H1 (cell line): ENCODE results near the gene MAP7. TPM values are rescaled to one million over a fixed set of nuclear protein-coding genes. Genes with fewer than 3 reads are reported as not detected.

Experiments
- CTCF ChIA-PET: fragments of 300-600 bp; sonication (Branson Sonifier 250); formaldehyde crosslinking; loops from one replicate; lab custom pipeline; 2021; ENCODE audit not compliant: partially characterized antibody; lab: Charles Lee
- POLR2A ChIA-PET: fragments of 300-600 bp; sonication (Branson Sonifier 250); formaldehyde crosslinking; loops from one replicate; lab custom pipeline; 2021; ENCODE audit warnings: inconsistent platforms; ENCODE audit not compliant: partially characterized antibody; lab: Charles Lee
- DNase-seq, 2 experiments: peaks; one replicate each; pipeline versions ENCODE4 v3.0.0 to v3.0.0-alpha.2; 2010 to 2022; ENCODE audit warnings: low spot score in 2 of 2, low read depth in 1 of 2, mixed read lengths in 1 of 2
- FAIRE-seq: peaks from 2 replicates; lab custom pipeline; 2011; peaks lifted over from hg19 to GRCh38; lab: Jason Lieb, UNC
- H2AFZ ChIP-seq: 2 replicates; pipeline ENCODE4 v1.8.1; 2012; ENCODE audit warnings: low read length, inconsistent platforms
- H2AK5ac ChIP-seq: 2 replicates; pipeline ENCODE4 v1.6.1; 2013; ENCODE audit warnings: low read depth, low read length
- H2BK120ac ChIP-seq: replicated peaks from 2 replicates; pipeline ENCODE3; 2013; ENCODE audit warnings: low read depth, low read length, inconsistent platforms
- H2BK12ac ChIP-seq: 2 replicates; pipeline ENCODE4 v1.6.1; 2013; ENCODE audit warnings: low read depth, low read length
- H2BK15ac ChIP-seq: 2 replicates; pipeline ENCODE4 v1.6.1; 2013; ENCODE audit warnings: low read length
- H2BK20ac ChIP-seq: 2 replicates; pipeline ENCODE4 v1.6.1; 2013; ENCODE audit warnings: low read length
- H2BK5ac ChIP-seq: 2 replicates; pipeline ENCODE4 v1.6.1; 2013; ENCODE audit warnings: low read depth, low read length
- H3K14ac ChIP-seq: 2 replicates; pipeline ENCODE4 v1.6.1; 2013; ENCODE audit warnings: inconsistent platforms; ENCODE audit not compliant: insufficient read length
- H3K18ac ChIP-seq: 2 replicates; pipeline ENCODE4 v1.6.1; 2013; ENCODE audit warnings: low read length; ENCODE audit errors: extremely low read depth
- H3K23ac ChIP-seq: 2 replicates; pipeline ENCODE4 v1.6.1; 2013; ENCODE audit warnings: inconsistent platforms; ENCODE audit not compliant: insufficient read length
- H3K23me2 ChIP-seq: 2 replicates; pipeline ENCODE4 v1.6.1; 2013; ENCODE audit warnings: low read depth, low read length
- H3K27ac ChIP-seq: 2 replicates; pipeline ENCODE4 v1.6.1; 2011; ENCODE audit warnings: low read depth, low read length, inconsistent platforms
- H3K27me3 ChIP-seq, 4 experiments: replicated peaks in 1 of 4; 1 replicate in 1 of 4; 2 replicates in 3 of 4; pipeline versions ENCODE4 v1.6.1 to v1.8.1; 2011 to 2013; ENCODE audit warnings: low read length in 3 of 4, mild to moderate bottlenecking in 3 of 4, inconsistent platforms in 2 of 4, mixed read lengths in 2 of 4, moderate library complexity in 1 of 4; ENCODE audit not compliant: control insufficient read depth in 3 of 4, insufficient read depth in 3 of 4; ENCODE audit errors: extremely low read depth in 1 of 4
- H3K36me3 ChIP-seq, 4 experiments: 2 replicates each; pipeline versions ENCODE4 v1.6.1 to v1.8.1; 2011 to 2013; ENCODE audit warnings: mild to moderate bottlenecking in 4 of 4, low read length in 3 of 4, moderate library complexity in 2 of 4, control low read depth in 1 of 4, inconsistent platforms in 1 of 4; ENCODE audit not compliant: insufficient read depth in 4 of 4, control insufficient read depth in 2 of 4
- H3K4ac ChIP-seq: replicated peaks from 2 replicates; pipeline ENCODE3; 2013; ENCODE audit warnings: low read length, low read depth, mixed read lengths, inconsistent platforms; ENCODE audit not compliant: insufficient read length
- H3K4me1 ChIP-seq, 4 experiments: replicated peaks in 1 of 4; 1 replicate in 1 of 4; 2 replicates in 3 of 4; pipeline versions ENCODE4 v1.6.1 to v1.8.1; 2011 to 2013; ENCODE audit warnings: low read length in 3 of 4, inconsistent platforms in 2 of 4, mixed read lengths in 1 of 4; ENCODE audit not compliant: insufficient read depth in 4 of 4, control insufficient read depth in 3 of 4
- H3K4me2 ChIP-seq, 2 experiments: 2 replicates each; pipeline versions ENCODE4 v1.6.1 to v1.8.1; 2011 to 2013; ENCODE audit warnings: low read depth in 2 of 2, low read length in 2 of 2, control low read depth in 1 of 2, inconsistent platforms in 1 of 2, mild to moderate bottlenecking in 1 of 2; ENCODE audit not compliant: insufficient read depth in 1 of 2
- H3K4me3 ChIP-seq, 4 experiments: fragments of 200-600, 300-600 bp in 1 of 4; sonication (generic), shearing (Covaris generic), sonication (Bioruptor Twin) in 1 of 4; 2 replicates each; pipeline versions ENCODE4 v1.5.1 to v1.8.1; 2011 to 2016; ENCODE audit warnings: low read length in 4 of 4, low read depth in 3 of 4, control low read depth in 2 of 4, inconsistent platforms in 2 of 4, mild to moderate bottlenecking in 2 of 4, mixed read lengths in 1 of 4, moderate library complexity in 1 of 4; ENCODE audit not compliant: insufficient read depth in 2 of 4; ENCODE audit errors: extremely low read depth in 1 of 4
- H3K56ac ChIP-seq: replicated peaks from 2 replicates; pipeline ENCODE3; 2013; ENCODE audit warnings: low read depth, mild to moderate bottlenecking, mixed read lengths, low read length, inconsistent platforms; ENCODE audit not compliant: insufficient read length
- H3K79me1 ChIP-seq: 2 replicates; pipeline ENCODE4 v1.6.1; 2013; ENCODE audit warnings: low read depth, low read length, control low read depth
- H3K79me2 ChIP-seq, 2 experiments: 2 replicates each; pipeline versions ENCODE4 v1.6.1 to v1.8.1; 2012 to 2013; ENCODE audit warnings: low read length in 2 of 2, mild to moderate bottlenecking in 2 of 2, inconsistent platforms in 1 of 2; ENCODE audit not compliant: insufficient read depth in 2 of 2, control insufficient read depth in 1 of 2
- H3K9ac ChIP-seq, 4 experiments: replicated peaks in 1 of 4; 1 replicate in 1 of 4; 2 replicates in 3 of 4; pipeline versions ENCODE4 v1.6.1 to v1.8.1; 2011 to 2013; ENCODE audit warnings: low read depth in 3 of 4, low read length in 3 of 4, control low read depth in 2 of 4, mild to moderate bottlenecking in 2 of 4, moderate library complexity in 2 of 4, inconsistent platforms in 1 of 4; ENCODE audit errors: extremely low read depth in 1 of 4
- H3K9me3 ChIP-seq, 2 experiments: 2 replicates each; pipeline versions ENCODE4 v1.6.1 to v1.8.1; 2012 to 2013; ENCODE audit warnings: mild to moderate bottlenecking in 2 of 2, moderate library complexity in 2 of 2, control low read depth in 1 of 2, inconsistent platforms in 1 of 2, low read depth in 1 of 2, low read length in 1 of 2, mixed read lengths in 1 of 2; ENCODE audit not compliant: insufficient read depth in 2 of 2
- H4K20me1 ChIP-seq, 2 experiments: replicated peaks in 1 of 2; 2 replicates each; pipeline versions ENCODE3 to v1.8.1; 2011 to 2013; ENCODE audit warnings: inconsistent platforms in 2 of 2, low read length in 2 of 2, mild to moderate bottlenecking in 1 of 2; ENCODE audit not compliant: insufficient read depth in 2 of 2, control insufficient read depth in 1 of 2
- H4K5ac ChIP-seq: 2 replicates; pipeline ENCODE4 v1.6.1; 2013; ENCODE audit warnings: low read length, low read depth, mixed read lengths, inconsistent platforms; ENCODE audit not compliant: insufficient read length
- H4K8ac ChIP-seq: 2 replicates; pipeline ENCODE4 v1.8.0; 2013; ENCODE audit warnings: mild to moderate bottlenecking, moderate library complexity, low read length, inconsistent platforms; ENCODE audit not compliant: insufficient read depth; ENCODE audit errors: extremely low read depth
- H4K91ac ChIP-seq: replicated peaks from 2 replicates; pipeline ENCODE3; 2013; ENCODE audit warnings: low read length, mixed read lengths, inconsistent platforms; ENCODE audit not compliant: insufficient read length
- GABPA ChIP-seq: IDR thresholded peaks from 2 replicates; pipeline ENCODE4 v1.6.1; 2011; ENCODE audit warnings: mild to moderate bottlenecking, low read length, moderate library complexity, borderline replicate concordance; ENCODE audit not compliant: insufficient read depth
- JUND ChIP-seq: IDR thresholded peaks from 2 replicates; pipeline ENCODE4 v1.6.1; 2011; ENCODE audit warnings: mild to moderate bottlenecking, improper control_type of control experiment, low read length
- NRF1 ChIP-seq: IDR thresholded peaks from 2 replicates; pipeline ENCODE4 v1.6.1; 2011; ENCODE audit warnings: mild to moderate bottlenecking, low read depth, low read length, improper control_type of control experiment
- SIN3A ChIP-seq, 2 experiments: IDR thresholded peaks in 1 of 2; conservative IDR thresholded peaks in 1 of 2; 2 replicates each; pipeline ENCODE4 v1.6.1; 2011 to 2012; ENCODE audit warnings: low read length in 2 of 2, improper control_type of control experiment in 1 of 2, low read depth in 1 of 2, mild to moderate bottlenecking in 1 of 2
- SP1 ChIP-seq: IDR thresholded peaks from 2 replicates; pipeline ENCODE4 v1.6.1; 2011; ENCODE audit warnings: low read depth, low read length
- SP2 ChIP-seq: IDR thresholded peaks from 2 replicates; pipeline ENCODE4 v1.6.1; 2012; ENCODE audit warnings: mild to moderate bottlenecking, low read length, inconsistent platforms
- TAF1 ChIP-seq: IDR thresholded peaks from 2 replicates; pipeline ENCODE4 v1.6.1; 2011; ENCODE audit warnings: mild to moderate bottlenecking, low read depth, low read length
- TAF7 ChIP-seq: optimal IDR thresholded peaks from 2 replicates; pipeline ENCODE3; 2011; ENCODE audit warnings: low read depth, mild to moderate bottlenecking, inconsistent platforms, low read length, moderate library complexity, borderline replicate concordance
- ZNF274 ChIP-seq: IDR thresholded peaks from 2 replicates; pipeline ENCODE4 v1.7.0; 2012; ENCODE audit warnings: low read length, borderline replicate concordance; ENCODE audit errors: extremely low read depth
- WGBS, 2 experiments: shearing (Covaris generic) in 1 of 2; methylation state at CpG; one replicate each; pipeline versions ENCODE4 v1.1.6 to v1.1.7; 2013 to 2015; ENCODE audit warnings: low lambda C conversion rate in 2 of 2, mixed read lengths in 2 of 2, inconsistent platforms in 1 of 2, low coverage in 1 of 2, missing lambda C conversion rate in 1 of 2; ENCODE audit not compliant: insufficient replicate concordance in 2 of 2, insufficient coverage in 1 of 2, insufficient read length in 1 of 2; ENCODE audit errors: extremely low coverage in 1 of 2, missing lambda C conversion rate in 1 of 2; 5-methylcytosine and 5-hydroxymethylcytosine counted together
- polyA plus RNA-seq, 7 experiments: library from polyadenylated mRNA; depleted of rRNA in 3 of 7; stranded (reverse) in 5 of 7; unstranded in 2 of 7; fragments of >200 nt in 5 of 7; fragments of 200-250 nt in 2 of 7; gene quantifications; 1 replicate in 5 of 7; 2 replicates in 1 of 7; 4 replicates in 1 of 7; pipeline versions ENCODE4 v1.2.1 to v1.2.3, GENCODE V29; 2011 to 2013; ENCODE audit warnings: missing spikeins in 2 of 7, mixed read lengths in 2 of 7
- total RNA-seq: library from RNA; stranded (reverse); fragmentation: NEBNext Ultra II Directional; extraction: Animal tissue kit (Norgen Biotek cat#: 25700); gene quantifications from 2 replicates; pipeline ENCODE4 v1.2.1, GENCODE V29; 2021

The MAP7 gene
- total and polyA plus RNA-seq, 2 of the 8 experiments (the other 6 are each of a cell fraction or from before 2014, with no cell fraction given): 13.5 to 66.9 TPM

DNA sequence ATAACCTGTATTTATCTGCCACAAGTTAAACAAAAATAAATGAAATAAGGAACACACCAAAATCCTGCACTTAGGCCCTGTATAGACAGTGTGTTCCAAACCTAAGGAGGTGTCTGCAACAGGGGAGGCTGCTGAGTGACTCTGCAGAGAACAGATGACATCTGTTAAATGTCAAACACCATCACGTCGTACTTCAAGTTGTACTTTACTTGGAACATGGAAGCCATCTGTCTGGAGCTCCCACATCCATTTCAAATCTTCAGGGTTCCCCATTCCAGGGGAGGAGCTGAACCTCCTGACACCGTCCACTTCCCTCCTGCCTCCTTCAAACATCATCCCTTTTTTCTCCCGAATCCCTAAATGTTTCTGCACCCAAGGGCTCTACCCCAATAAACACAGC, 1.8 kb upstream of the MAP7 start:
- Histone ChIP-seq H3K79me1 (no peaks in the 10 kb centered on the region), H4K5ac (no peak overlapping the region), H3K56ac (no peak overlapping the region), H3K9me3 (no peaks in the 10 kb centered on the region), H2BK12ac (no peak overlapping the region), H2BK5ac (no peak overlapping the region), H3K18ac (no peak overlapping the region), H3K4ac (no peak overlapping the region), H2AFZ (no peak overlapping the region), H3K4me2 (no peak overlapping the region), H3K9ac (no peak overlapping the region), H3K36me3 (no peaks in the 10 kb centered on the region), H2BK20ac (no peak overlapping the region), H4K8ac (no peak overlapping the region), H3K4me1 (peaks cover 0 to 6% (median 1%) of the 10 kb centered on the region in 4 experiments; a peak in 5 of 7 replicates), H2BK15ac (no peak overlapping the region), H3K14ac (no peak overlapping the region), H3K23me2 (peaks cover 13% of the 10 kb centered on the region), H4K20me1 (no peaks in the 10 kb centered on the region), H3K27me3 (peaks cover 0 to 14% (median 7%) of the 10 kb centered on the region in 4 experiments; a peak in 5 of 7 replicates), H3K23ac (no peak overlapping the region), H3K4me3 (no peak overlapping the region), H2BK120ac (no peak overlapping the region), H2AK5ac (no peak overlapping the region), H3K79me2 (peaks cover 0 to 25% of the 10 kb centered on the region in 2 experiments; a peak in 2 of 4 replicates), H4K91ac (no peak overlapping the region), H3K27ac (no peak overlapping the region)
- no peak for TF ChIP-seq ZNF274
- TF ChIP-seq SIN3A (conservative IDR thresholded peaks at IDR 0.05 in 1 of 2, IDR thresholded peaks at IDR 0.05 in 1 of 2; ENCODE audit: low read depth in 1 of 2, low read length in 2 of 2): no peak
- no peak for TF ChIP-seq NRF1
- TF ChIP-seq TAF1: no peak
- TF ChIP-seq JUND: no peak
- TF ChIP-seq SP1: no peak
- no peak for TF ChIP-seq TAF7
- no peak for TF ChIP-seq GABPA
- TF ChIP-seq SP2: no peak
- 83% methylated on average over 4 of the region's 4 CpGs; no CpG with 5 or more reads in 1 of the 2 experiments for WGBS, 2 experiments
- FAIRE-seq: no peak
- POLR2A ChIA-PET: no interaction called here
- CTCF ChIA-PET: interaction anchor here (0.6 to 1.7 kb wide), 4 partner anchors 10 to 264 kb away, joined by 3 to 5 read pairs (median 3); no protein-coding TSS in a partner anchor
- DNase-seq: no peak
